HG03520 (cell line): ENCODE measurements around the gene ST8SIA5.

Experiments
- ATAC-seq: cut with Tn5 transposase; IDR thresholded peaks from one replicate; pipeline ENCODE4 v1.9.1; 2021; ENCODE audit warnings: mild to moderate bottlenecking, moderate library complexity; ENCODE audit not compliant: unreplicated experiment

Gene ST8SIA5

DNA sequence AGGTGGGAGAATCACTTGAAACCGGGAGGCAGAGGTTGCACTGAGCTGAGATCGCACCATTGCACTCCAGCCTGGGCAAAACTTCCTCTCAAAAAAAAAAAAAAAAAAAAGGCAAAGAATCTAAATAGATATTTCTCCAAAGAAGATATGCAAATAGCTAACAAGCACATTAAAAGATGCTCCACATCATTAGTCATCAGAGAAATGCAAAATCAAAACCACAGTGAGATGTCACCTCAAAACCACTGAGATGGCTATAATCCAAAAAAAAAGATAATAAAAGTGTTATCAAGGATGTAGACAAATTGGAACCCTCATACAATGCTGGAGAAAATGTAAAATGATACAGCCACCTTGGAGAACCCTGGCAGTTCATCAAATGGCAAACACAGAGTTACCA lies 8.4 kb downstream of the ST8SIA5 start:
- ATAC-seq: no peak

DNA sequence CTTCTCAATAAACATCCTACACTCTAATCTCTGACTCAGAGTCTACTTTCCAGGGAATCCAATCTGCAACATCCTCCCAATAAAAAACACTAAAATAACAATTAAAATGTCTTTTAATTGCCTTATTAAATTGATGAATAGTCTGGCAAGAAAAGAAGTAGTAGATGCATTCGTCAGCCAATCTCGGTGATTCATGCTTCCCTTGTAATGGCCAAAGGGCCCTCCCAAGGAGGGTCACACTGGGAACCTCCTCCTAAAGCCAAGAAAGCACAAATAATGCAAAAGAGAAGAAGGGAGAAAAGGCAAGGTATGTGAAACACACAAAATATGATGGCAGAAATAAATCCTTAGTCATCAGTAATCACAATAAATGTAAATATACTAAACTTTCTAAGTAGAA lies 16.8 kb downstream of the ST8SIA5 start:
- ATAC-seq: no peak

DNA sequence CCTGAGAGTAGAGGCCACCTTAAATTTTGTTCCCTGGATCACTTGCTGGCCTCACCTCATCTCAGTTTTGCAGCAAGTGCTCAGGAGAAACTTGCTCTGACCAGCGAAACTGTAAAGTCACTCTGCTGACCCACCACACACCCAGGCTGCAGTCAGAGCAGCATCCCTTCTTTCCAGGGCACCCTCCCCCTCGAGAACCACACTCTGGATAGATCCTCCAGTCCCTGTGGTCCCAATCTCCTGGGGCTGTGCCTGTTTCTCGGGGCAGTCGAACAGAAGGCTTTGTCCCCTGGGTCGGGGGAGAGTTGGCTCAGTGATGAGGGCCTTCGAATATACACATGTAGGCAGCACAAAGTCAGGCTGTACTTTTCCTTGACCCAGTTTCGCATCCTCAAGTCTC lies 18.4 kb downstream of the ST8SIA5 start:
- ATAC-seq: no peak

DNA sequence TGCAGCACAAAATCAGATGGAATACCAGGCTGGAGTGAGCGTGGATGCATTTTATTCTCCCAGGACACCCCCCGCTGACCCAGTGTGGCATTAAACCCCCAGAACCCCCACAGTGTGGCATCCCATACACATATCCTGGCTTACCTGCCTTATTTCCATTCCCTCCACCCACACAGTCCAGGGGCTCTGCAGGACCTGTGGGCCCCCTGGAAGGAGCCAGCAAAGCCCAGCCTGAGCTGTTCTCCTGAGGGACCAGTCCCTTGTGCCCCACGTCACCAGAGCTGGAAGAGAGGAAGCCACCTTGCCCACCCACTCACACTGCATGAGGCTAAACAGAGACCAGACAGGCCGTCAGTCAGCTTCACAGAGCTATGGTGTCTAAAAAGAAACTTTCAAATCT lies 20.1 kb downstream of the ST8SIA5 start:
- ATAC-seq: no peak

DNA sequence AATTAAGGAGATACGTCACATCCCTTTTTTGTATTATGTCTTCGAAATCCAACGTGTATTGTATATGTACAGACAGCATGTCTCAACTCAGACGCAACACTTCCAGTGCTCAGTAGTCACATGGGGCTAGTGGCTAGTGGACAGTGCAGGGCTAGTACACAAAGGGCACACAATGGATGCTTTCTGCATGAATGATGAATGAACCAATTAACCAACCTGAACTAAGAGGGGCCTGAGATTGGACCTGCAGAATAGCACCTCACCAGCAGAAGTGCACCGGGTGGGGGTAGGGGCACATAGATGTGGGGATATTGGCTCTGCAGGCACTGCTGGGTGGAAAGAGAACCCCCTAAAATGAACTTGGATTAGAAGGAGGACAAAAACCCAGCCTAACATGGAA lies 20.7 kb downstream of the ST8SIA5 start:
- no peak for ATAC-seq

DNA sequence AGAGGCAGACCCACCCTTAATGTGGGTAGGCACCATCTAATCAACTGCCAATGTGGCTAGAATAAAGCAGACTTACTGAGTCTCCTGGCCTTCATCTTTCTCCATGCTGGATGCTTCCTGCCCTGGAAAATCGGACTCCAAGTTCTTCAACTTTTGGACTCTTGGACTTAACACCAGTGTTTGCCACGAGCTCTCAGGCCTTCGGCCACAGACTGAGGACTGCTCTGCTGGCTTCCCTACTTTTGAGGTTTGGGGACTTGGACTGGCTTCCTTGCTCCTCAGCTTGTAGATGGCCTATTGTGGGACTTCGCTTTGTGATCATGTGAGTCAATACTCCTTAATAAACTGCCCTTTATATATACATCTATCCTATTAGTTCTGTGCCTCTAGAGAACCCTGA lies 21.9 kb downstream of the ST8SIA5 start:
- ATAC-seq: no peak

DNA sequence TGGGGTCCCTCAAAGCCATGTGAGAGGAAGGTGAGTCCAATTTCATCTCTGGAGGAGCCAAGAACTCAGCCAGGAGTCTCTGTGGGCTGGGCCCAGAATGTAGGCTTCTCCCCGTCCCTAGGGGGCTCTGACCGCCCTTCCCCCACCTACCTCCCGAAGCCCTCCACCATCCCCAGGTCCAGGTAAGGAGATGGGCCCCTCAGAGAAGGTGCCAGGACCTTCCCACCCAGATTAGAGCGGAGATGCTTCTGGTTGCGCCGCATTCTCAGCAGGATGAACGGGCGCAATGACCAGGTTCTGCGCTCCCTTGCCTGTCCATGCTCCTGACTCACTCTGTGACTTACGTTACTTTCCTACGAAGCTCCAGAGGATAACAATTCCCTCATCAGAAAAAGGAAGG lies 23.0 kb downstream of the ST8SIA5 start:
- no peak for ATAC-seq

DNA sequence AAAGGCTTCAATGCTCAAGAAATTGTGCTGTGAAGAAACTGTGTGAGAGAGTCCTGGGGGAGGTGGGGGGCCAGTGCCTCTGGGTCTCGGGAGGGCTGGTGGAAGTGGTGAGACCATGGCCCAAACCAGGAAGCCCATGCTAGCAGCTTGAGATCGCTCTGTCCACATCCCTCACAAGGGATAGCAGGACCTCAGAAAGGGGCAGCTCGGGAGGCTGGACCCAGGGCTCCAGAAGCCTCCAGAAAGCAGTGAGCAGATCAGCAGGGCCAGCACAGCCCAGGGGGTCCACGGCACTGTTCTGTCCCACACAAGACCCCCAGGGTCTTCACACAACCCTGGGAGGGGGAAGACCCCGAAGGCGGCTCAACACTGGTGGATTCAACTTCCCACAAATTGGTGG lies 24.1 kb downstream of the ST8SIA5 start:
- no peak for ATAC-seq

DNA sequence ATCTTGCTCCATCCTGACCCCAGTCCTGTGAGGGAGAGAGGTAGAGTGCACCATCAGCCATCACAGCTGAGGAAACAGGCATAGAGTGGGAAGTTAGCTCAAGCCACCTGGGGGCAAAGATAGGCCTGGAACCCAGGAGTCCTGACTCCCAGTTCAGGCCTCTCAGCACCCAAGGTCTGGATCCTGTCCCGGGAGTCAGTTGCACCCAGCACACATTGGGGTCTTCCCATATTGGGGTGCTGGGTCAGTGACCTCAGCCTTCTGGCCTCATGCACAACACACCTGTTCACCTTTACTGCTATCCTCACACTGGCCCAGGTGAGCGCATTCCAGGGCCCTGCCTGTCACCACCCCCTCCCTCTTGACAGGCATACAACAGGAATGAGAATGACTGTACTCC lies 24.7 kb downstream of the ST8SIA5 start:
- no peak for ATAC-seq

DNA sequence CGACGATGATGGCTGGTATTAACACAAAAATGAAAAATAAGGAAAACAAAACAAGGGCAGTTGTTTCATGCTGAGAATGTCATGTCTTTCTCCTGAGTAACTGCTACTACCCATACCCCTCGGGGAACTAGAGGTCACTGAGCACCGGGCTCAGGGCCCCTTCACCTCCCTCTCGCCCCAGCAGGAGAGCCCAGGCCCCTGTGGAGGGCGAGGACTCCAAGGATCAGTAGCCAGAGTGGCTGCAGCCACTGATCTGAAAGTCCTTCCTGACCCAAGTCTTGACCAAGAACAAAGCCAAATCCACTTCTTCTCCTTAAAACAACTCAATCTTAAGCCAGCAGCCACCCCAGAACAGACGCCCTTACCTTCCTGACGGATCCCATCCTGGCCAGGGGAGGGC lies 25.5 kb downstream of the ST8SIA5 start:
- ATAC-seq: no peak

DNA sequence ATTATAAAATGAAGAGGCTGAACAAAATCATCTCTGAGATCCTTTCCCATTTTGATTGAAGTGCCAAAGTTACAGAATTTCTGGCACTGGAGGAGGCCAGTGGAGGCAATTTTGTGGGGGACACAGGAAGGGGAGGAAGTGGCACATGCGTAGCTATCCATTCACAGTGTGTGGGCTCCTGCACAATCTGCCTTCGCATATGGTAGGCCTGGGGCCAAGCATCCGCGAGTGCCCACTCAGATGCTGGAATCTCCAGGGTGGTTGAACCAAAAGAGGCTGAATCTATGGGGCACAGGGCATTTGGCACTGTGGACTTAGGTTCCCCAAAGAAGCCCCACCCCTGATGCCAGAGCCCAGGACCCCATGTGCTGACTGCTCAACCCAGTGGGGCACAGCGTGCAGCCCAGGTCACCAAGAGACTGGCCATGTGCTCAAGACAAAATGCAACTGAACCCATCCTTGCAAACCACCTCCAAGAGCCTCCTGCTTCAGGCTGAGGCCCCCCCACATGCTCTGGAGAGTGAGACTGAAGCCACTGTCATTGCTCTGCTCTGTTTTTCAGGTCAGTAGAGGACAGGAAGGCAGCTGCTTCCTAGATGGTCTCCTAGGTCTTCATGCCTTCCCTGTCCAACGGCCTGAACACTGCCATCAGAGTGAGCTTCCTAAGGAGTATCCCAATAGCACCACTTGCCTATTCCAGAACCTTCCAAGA lies 28.5 kb downstream of the ST8SIA5 start:
- no peak for ATAC-seq

DNA sequence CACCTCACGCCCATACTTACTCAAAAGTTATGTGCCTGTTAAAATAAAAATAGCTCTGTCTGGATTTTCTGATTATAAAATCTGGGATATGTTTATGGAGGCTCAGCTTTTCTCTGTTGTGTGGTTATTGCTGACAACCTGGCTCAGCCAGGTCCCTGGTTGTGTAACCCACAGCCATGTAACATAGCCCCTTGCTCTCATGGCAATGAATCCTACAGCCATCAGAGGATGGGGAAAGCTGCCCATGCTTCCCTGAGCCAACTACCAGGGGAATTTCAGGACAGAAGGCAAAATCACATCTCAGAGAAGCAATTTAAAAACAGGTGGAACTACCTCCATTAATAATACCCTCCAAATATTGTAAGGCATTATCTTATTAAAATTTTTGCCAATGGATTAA lies 29.7 kb downstream of the ST8SIA5 start:
- no peak for ATAC-seq

DNA sequence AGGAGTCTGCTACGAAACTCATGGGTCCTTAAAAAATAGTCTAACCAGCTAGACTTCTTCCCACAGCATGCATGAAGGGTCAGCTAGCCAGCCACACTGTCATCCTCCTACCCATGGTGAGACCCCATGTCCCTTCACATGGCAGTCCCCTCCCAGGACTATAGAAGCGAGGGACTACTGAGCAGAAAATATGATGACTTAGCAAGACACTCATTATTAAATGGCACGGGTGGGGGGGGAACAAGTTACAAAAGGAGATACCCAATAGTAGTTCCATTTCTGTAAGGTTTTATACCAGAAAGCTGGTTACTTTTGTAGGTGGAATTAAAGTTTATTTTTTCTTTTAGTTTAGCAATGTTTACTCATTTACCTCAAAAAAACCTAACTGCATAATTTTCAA lies 31.5 kb downstream of the ST8SIA5 start:
- no peak for ATAC-seq

DNA sequence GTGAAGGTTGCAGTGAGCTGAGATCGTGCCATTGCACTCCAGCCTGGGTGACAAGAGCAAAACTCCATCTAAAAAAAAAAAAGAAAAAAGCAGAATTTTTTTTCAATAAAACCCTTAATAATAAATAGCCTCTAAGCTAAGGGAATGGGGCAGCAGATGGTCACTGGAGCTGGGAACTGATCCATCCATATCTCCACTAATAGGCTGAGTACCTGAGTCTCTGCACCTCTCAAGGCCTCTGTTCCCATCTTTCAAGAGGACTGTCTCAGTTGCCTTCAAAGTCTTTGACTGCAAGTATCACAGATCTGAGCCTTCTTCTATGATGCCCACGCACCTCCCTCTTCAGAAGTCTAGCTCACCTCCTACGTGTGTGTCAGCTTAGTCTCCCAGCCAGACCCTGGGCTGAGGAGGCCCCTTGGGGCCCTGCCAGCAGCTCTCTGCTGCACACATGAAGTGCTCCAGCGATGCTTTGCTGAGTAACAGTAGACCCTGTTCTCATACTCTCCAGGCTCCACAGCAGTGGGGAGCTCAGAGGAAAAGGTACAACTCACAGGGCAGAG lies 32.9 kb downstream of the ST8SIA5 start:
- ATAC-seq: no peak

DNA sequence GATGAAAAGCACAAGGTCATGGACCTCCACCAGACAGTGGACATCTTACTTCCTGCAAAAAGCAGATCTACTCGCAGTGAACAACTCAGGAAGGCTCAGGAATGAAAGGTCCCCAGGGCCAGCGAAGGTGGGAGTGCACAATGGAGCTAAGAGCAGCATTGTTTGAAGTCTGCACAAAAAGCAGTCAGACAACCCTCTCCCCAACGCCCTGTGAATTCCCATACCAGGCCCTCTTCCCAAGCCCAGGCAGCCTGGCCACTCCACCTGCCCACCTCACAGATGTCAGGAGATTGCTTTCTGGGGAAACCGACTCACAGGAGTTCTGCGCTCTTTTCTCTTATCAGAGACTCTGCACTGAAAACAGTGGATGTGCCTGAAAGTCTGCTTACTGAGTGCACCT lies 34.8 kb downstream of the ST8SIA5 start:
- no peak for ATAC-seq

DNA sequence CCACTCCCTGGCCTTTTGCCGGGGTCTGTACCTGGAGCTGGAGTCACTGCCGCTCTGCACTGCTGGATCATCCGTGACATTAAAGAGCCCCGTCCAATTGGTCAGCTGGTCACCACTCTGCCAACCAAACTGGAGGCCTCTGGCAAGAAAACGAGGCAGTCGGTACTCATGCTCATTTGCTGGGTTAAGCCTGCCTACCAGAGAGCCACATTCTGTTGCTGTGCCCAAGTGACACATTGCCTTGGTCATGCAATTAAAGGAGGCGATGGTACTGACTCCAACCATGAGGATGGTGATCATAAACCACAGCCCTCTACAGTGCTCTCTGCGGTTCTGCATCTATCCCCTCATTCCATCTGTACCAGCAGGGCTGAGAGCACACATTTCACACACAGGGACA lies 35.5 kb downstream of the ST8SIA5 start:
- ATAC-seq: no peak

DNA sequence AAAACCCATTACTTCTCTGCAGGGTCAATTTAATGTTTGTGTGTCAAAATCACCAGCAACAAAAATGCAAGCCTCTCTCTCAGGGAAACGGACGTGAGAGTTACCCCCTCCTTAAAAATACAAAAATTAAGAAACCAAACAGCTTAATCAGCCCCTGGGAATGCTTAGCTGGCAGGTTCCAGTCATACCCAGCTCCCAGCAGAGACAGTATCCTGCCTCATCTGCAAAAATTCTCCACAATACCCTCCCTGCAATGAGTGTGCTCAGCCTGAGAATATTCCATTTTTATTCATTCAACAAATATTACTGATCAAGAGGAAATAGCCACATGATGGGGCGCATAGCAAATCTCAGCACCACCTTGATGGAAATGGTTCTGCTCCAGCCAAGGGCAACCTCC lies 36.3 kb downstream of the ST8SIA5 start:
- ATAC-seq: no peak

DNA sequence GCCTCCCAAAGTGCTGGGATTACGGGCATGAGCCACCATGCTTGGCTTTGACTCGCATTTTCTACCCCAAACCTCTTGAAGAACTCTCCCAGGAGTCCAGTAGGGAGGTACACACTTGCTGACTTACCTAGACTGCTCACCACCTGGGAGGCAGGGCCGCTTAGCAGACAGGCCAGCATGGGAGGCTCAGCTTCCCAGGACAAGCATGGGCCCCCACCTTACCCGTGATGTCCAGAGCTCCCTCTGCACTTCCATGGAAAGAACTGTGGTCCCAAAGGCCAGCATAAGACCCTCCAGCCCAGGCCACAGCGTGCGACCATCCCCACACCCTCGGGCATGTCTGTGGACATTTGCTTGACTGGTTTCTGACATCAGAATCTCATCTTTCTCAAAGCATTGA lies 36.8 kb downstream of the ST8SIA5 start:
- ATAC-seq: no peak

DNA sequence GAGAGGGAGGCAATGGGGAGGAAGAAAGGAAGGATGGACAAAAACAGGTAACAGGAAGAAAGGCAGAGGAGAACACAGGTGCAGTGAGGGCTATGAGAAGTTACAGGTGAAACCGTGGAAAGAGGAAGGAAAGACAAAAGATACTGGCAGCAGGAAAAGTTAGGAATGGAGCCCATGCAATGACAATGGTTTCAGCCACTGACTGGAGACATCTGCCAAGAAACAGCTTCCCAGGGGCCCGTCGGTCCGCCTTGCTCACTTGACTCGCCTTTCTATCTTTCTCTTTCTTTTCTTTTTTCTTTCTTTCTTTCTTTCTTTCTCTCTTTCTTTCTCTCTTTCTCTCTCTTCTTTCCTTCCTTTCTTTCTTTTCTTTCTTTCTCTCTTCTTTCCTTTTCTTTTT lies 37.5 kb downstream of the ST8SIA5 start:
- ATAC-seq: no peak

DNA sequence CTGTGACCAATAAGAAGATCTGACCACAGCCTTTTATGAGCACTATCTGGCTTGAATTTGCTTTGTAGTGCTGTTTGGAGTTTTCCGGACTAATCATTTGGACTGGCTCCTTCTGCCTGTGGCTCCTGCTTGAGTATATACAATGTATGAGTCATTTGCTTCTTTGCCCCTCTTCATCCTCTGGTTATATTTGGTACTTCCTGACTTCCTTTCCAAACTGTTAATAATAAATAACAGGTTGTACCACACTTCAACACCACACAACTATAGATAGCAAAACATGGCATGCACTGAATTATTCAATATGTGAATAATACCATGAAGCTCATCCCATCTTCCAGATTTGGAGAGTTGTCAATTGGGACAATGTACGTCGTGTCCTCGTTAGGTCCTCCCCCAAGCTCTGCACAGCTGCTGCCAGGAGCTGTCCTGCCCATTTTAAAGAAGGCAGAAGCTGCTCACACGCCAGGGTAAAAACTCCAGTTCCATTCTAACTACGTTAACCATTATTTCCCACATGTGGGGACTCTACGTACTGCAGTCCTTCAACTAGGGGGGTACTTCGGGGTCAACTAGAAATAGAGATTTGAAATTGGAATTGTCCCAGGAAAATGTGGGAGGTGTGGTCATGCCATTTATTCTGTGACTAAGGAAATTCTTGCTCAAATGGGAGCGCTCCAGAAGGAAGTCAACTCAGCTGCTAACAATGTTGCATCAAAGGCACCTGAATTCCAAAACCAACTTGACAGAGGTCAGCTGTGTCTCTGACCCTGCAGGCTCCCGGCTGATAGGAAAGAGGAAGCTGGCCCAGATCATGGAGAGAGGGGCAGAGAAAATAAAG lies 38.1 kb downstream of the ST8SIA5 start:
- ATAC-seq: no peak

DNA sequence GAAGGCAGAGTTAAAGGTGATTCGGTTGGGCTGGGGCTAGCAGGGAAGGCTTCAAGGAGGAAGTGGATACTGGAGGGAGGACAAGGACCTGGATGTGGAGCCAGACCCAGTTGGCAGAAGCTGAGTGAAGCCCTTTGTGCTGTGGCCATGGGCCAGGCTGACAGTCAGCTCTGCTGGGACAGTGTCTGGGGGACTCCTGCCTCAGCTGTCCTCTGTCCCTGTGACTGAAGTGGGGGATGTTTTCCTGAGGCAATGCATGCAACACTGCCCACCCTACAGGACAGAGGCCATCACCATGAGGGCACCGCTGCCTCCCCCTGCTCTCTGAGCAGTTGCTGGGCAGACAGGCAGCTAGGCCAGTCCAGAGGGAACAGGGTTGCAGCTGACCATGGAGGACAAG lies 40.0 kb downstream of the ST8SIA5 start:
- no peak for ATAC-seq

DNA sequence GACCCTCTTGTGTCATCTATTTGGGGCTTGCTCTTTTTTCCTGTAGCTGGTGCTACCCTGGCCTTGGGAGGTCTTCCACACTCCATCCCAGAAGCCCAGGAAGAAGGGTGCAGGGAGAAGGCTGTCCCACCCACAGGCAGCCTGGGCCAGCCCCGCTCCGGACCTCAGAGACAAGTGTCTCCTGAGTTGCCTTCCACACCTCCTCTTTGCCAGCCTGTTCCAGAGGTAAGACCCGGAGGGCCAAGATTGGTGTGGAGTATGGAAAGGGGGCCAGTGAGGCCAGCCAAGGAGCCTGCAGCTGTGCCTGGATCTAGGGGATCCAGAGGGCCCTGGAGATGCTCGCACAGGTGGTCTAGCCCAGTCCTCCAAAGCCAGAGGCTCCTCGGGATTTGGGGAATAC lies 40.5 kb downstream of the ST8SIA5 start:
- ATAC-seq: no peak
